C1 segment of cervical spinal cord (tissue), 14 donors: ENCODE measurements around the gene WDR41.
"Not testable (repeated sequence)": the region's sequence is repeated elsewhere in the genome, so short reads cannot be mapped to it uniquely, and the experiment has no call there.

Source experiments
- DNase-seq, 14 donors: peaks; one replicate each; lab custom pipeline; 2025; lab: John Stamatoyannopoulos, UW

WDR41 gene

DNA sequence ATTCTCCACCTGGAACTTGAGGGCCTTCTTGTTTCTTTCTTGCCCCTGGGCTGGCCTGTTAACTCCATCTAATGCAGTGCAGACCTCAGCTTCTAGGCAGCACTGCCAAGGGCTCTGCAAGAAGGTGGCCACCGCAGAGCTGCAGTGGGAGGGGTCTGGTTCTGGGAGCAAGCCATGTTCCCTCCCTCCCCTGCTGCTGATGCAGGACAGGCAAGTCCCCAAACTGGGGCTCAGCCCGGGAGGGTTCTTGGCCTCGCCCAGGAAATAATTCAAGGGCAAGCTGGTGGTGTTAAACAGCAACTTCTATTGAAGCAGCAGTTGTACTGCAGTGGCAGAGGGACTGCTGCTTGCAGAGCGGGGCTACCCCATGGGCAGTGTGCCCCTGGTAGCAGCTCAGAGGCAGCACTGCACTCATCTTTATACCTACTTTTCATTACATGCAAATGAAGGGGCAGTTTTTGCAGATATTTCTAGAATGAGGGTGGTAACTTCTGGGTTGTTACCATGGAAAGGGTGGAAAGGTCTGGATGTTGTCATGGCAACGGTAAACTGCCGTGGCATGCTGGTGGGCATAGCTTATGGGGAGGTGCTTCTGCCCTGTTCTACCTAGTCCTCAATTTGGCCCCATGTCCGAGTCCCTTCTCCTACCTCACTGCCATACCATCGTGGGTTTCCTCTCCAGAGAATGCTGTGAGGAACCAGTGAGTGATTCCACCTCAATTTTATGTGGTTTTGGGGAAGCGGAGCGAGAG lies 82.1 kb downstream of the WDR41 start:
- peak in 2 of 14 donors; percentile 14 to 29 for DNase-seq

- DNase-seq = no peak
Measured at GRCh38 chr5:77407152-77407551, 85.0 kb downstream of the WDR41 start.

- DNase-seq = no peak
Measured at GRCh38 chr5:77402796-77403195, 89.3 kb downstream of the WDR41 start.

GRCh38 chr5:77400645-77401044 lies 91.5 kb downstream of the WDR41 start:
- no peak for DNase-seq

- DNase-seq = no peak
Measured at GRCh38 chr5:77398896-77399295, 93.2 kb downstream of the WDR41 start.

- DNase-seq = no peak
Measured at GRCh38 chr5:77398458-77398857, 93.7 kb downstream of the WDR41 start.

GRCh38 chr5:77397686-77398292 lies 94.3 kb downstream of the WDR41 start:
- DNase-seq = no peak

GRCh38 chr5:77396017-77396416 lies 96.1 kb downstream of the WDR41 start:
- DNase-seq = no peak

DNA sequence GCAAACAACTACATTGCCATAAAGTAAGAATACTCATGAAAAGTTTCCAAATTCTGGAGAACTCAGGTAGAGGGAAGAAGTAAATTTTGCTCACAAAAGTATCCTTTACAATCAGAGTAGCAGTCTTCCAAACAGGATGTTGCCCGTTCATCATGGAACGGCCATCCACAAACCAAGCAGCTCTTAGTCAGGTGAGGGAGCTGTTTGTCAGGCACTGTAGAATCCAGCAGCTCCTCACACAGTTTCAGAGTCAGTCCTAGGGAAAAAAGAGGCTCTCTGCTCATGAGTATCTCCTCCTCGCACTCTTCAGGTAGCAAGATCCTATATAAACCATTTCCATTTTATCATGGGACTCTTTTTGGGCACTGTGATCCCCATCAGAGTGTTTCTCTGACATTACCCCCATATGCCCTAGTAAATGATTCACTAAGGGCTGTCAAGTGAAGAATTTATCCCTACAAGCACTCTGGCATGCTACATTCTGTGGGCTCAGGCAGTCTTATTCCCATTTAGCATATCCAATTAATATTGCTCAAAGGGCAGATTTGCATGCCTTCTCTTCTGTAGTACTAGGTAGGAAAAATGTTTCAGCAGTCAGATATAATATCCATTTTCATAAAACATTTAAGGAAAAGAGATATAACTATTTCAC lies 97.9 kb downstream of the WDR41 start:
- DNase-seq = no peak

- DNase-seq = peak in 2 of 14 donors; percentile 26 to 90
Measured at GRCh38 chr5:77391240-77391765, 100.8 kb downstream of the WDR41 start.

- peak in 1 of 14 donors; percentile 38 for DNase-seq
Measured at GRCh38 chr5:77390795-77391194, 101.3 kb downstream of the WDR41 start.

GRCh38 chr5:77390221-77390620 lies 101.9 kb downstream of the WDR41 start:
- no peak for DNase-seq

GRCh38 chr5:77389746-77390145 lies 102.4 kb downstream of the WDR41 start:
- DNase-seq = no peak

DNA sequence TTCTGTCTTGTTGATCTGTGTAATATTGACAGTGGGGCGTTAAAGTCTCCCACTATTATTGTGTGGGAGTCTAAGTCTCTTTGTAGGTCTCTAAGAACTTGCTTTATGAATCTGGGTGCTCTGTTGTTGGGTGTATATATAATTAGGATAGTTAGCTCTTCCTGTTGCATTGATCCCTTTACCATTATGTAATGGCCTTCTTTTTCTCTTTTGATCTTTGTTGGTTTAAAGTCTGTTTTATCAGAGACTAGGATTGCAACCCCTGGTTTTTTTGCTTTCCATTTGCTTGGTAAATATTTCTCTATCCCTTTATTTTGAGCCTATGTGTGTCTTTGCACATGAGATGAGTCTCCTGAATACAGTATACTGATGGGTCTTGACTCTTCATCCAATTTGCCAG lies 105.8 kb downstream of the WDR41 start:
- DNase-seq = not testable (repeated sequence)

GRCh38 chr5:77383336-77383735 lies 108.8 kb downstream of the WDR41 start:
- not testable (repeated sequence) for DNase-seq
